Activated CD8-positive, alpha-beta memory T cell treated with anti-CD3 and anti-CD28 coated beads for 48 hours (primary cell): ENCODE data around the gene PTPRS.
"Not testable (repeated sequence)": the region's sequence is repeated elsewhere in the genome, so short reads cannot be mapped to it uniquely, and the experiment has no call there.

Experiments used
- DNase-seq, 3 experiments: peaks; one replicate each; pipeline ENCODE4 v3.0.0-alpha.2; 2020; ENCODE audit warnings: low read depth in 2 of 3, low spot score in 2 of 3

The PTPRS gene

DNA sequence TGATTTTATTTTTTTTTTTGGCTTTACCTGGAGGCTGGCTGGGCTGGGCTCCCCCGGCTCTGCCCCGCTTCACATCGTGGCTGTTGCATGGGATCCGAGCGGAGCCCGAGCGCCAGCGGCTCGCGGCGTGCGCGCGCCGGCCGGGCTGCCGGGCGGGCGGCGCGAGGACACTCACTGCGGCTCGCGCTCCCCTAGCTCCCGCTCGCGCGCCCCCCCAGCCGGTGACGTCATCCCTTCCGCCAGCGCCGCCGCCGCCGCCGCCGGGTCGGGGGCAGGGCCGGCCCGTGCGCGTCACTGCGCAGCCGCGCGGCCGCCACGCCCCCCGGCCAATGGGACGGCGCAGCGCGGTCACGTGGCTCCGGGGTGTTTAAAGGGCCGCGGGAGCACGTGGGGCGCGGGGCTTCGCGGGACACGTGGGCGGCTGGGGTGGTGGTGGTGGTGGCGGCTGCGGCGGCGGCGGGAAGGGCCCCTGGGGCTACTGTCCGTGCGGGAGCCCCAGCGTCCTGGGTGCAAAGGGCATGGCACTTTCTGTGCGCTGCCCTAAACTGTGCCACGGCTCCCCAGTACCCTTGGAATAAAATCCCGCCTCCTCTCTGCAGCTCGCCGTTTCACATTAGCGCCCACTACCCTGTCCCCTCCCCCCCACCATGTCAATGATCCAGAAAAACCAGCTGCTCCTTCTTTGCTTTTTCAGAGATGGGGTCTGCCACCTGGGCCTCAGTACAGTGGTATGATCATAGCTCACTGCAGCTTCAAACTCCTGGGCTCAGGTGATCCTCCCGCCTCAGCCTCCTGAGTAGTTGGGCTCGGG is at the start of gene PTPRS:
Gene PTPRS (minus strand): TSS at position 176 of the 811 bp plus-strand sequence. CDS start 54,672 bp downstream, outside the sequence.
- DNase-seq, result peak; percentile 52 to 62 (median 56)

GRCh38 chr19:5389353-5389752 is 48.7 kb upstream of the PTPRS start:
- no peak for DNase-seq

DNA sequence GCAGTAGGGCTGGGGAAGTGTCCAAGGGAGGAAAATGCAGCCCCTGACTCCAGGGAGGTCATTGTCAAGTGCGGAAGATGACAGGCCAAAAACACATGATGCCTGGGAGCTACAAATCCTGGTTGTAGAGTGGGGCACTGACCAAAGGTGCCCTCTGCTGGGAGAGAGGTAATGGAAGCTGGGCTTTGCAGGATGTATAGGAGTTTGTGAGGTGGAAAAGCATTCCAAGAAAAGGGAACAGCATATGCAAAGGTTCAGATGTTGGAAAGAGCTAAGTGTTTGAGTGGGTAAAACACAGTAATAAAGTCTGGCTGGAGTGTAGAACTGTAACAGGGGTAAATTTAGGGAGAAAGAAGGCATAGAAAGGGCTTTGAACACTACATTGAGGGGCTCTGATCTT is 46.9 kb upstream of the PTPRS start:
- no peak for DNase-seq

DNA sequence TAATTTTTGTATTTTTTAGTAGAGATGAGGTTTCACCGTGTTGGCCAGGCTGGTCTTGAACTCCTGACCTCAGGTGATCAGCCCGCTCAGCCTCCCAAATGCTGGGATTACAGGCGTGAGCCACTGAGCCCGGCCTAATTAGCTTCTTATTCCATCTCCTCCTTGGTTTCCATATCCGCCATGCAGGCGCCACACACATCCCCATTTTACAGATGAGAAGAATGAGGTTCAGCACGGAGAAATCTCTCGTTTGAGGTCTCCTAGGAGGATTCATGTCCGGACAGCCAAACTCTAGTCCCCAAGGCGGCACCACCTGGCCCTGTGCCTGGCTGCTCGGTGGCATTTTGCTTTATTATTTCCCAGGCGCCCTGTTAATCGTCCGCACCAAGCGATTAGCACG is 46.2 kb upstream of the PTPRS start:
- no peak for DNase-seq

DNA sequence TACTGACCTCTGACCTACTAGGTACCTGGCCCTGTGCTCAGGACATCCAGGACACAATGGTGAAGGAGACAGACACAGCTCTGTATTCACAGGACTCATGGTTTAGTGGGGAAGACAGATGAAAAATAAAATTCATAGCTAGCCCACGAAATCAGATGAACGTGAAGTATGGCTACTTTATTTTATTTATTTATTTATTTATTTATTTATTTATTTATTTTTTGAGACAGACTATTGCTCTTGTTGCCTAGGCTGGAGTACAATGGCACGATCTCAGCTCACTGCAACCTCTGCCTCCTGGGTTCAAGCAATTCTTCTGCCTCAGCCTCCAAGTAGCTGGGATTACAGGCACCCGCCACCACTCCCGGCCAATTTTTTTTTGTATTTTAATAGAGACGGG is 40.6 kb upstream of the PTPRS start:
- not testable (repeated sequence) for DNase-seq

- DNase-seq, result no peak
These were observed 39.8 kb upstream of the PTPRS start for GRCh38 chr19:5380215-5380919.

DNA sequence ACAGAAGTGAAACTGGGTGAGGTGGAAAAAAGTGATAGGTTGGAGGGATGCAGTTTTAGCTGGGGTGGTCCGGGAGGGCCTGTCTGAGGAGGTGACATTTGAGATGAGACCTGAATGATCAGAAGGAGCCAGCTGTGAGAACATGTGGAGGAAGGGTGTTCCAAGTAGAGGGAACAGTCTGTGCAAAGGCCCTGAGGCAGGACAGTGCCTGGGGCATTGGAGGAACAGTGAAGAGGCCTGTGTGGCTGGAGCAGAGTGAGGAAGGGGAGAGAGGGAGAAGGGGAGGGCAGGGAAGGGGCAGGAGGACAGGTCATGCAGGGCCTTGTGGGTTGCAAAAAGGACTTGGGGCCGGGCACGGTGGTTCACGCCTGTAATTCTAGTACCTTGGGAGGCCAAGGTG is 36.3 kb upstream of the PTPRS start:
- DNase-seq, result no peak

- DNase-seq, result no peak
These were observed 32.1 kb upstream of the PTPRS start for GRCh38 chr19:5372572-5373200.

DNA sequence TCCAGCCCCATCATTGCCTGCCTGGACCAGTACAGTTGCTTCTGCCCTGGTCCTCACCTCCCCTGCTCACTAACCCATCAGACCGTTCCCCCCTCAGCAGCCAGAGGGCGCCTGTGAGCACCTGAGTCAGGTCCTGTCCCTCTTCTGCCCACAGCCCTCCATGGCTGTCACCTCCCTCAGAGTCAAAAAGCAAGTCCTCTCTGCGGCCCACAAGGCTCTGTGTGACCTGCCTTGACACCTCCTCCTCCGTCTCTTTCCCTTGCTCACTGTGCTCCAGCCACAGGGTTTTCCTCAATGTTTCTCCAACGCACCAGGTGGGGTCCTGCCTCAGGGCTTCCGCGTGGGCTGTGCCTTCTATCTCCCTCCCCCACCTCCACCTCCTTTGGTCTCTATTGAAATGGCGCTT is 29.4 kb upstream of the PTPRS start:
- peak; percentile 25 to 52 (median 29) for DNase-seq

GRCh38 chr19:5369304-5369703 is 28.7 kb upstream of the PTPRS start:
- DNase-seq, result no peak

GRCh38 chr19:5367530-5368133 is 27.0 kb upstream of the PTPRS start:
- DNase-seq, result no peak

DNA sequence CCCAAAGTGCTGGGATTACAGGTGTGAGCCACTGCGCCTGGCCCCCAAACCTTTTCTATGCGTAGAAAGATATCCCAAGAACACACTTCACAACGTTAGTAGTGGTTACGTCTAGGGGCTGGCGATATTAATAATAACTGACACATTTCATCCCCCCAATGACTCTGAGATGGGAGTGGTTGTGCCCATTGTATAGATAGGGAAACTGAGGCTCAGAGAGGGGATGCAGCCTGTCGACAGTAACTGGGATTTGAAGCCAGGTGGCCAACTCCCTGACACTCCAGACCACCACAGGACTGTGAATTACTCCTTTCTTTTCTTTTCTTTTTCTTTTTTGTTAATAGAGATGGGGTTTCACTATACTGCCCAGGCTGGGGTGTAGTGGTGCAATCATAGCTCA is 25.3 kb upstream of the PTPRS start:
- no peak for DNase-seq

GRCh38 chr19:5364674-5365073 is 24.1 kb upstream of the PTPRS start:
- no peak for DNase-seq

DNA sequence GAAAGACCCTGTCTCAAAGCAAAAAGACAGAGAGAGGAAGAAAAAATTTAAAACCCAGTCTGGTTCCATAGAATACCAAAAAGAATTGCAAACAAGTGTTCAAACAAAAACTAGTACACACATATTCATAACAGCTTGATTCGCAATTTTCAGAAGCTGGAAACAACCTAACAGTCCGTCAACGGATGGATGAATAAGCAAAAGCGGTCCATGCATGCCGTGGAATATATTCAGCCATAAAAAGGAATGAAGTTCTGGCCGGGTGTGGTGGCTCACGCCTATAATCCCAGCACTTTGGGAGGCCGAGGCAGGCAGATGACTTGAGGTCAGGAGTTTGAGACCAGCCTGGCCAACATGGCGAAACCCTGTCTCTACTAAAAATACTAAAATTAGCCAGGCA is 21.2 kb upstream of the PTPRS start:
- DNase-seq, result not testable (repeated sequence)

DNA sequence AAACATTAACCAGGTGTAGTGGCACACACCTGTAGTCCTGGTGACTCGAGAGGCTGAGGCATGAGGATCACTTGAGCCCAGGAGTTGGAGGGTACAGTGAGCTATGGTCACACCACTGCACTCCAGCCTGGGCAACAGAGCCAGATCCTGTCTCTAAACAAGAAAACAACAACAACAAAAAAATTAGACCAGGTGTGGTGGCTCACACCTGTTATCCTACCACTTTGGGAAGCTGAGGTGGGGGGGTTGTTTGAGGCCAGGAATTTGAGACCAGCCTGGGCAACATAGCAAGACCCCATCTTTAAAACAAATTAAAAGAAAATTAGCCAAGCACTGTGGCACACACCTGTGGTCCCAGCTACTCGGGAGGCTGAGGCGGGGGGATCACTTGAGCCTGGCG is 20.8 kb upstream of the PTPRS start:
- DNase-seq, result no peak

GRCh38 chr19:5360003-5360780 is 19.6 kb upstream of the PTPRS start:
- no peak for DNase-seq

- DNase-seq, result no peak
These were observed 17.7 kb upstream of the PTPRS start for GRCh38 chr19:5358173-5358800.

DNA sequence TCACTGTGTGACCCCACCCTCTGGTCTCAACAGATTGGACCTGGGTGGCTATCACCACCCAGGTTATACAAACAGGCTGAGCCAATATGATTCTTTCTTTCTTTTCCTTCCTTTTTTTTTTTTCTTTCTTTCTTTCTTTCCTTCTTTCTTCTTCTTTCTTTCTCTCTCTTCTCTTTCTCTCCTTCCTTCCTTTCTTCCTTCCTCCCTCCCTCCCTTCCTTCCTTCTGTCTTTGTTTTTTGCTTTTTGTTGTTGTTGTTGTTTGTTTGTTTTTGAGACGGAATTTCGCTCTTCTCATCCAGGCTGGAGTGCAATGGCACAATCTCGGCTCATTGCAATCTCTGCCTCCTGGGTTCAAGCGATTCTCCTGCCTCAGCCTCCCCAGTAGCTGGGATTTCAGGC is 17.0 kb upstream of the PTPRS start:
- no peak for DNase-seq

DNA sequence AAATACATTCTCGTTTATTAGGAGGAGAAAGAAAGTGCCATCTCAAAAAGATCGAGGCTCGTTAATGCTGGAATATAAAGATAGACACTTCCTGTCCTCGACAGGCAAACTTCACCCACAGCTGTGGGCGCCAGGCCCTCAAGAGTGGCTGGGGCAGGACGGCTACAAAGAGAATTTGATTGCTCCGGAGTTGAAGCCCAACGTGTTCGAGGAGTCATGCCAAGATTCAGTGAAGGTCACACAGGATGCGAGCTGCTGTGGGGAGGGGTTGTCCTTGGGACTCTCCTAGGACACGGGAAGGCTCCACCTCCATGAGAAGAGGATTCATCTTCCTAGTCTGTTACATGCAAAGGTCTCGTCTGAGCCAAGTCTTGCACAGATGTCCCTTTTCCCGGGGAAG is 16.3 kb upstream of the PTPRS start:
- no peak for DNase-seq

GRCh38 chr19:5356428-5356827 is 15.8 kb upstream of the PTPRS start:
- no peak for DNase-seq
